GM19351 (cell line): ENCODE results near the gene TMED9.
"Not testable (repeated sequence)": the region's sequence is repeated elsewhere in the genome, so short reads cannot be mapped to it uniquely, and the experiment has no call there.

Source experiments
- ATAC-seq: cut with Tn5 transposase; IDR thresholded peaks from one replicate; pipeline ENCODE4 v1.9.1; 2021; ENCODE audit warnings: mild to moderate bottlenecking, moderate library complexity; ENCODE audit not compliant: unreplicated experiment

Gene TMED9

GRCh38 chr5:177592010-177592834 is at the start of gene TMED9:
Gene TMED9 (plus strand): TSS chr5:177592203. CDS start chr5:177592215, 12 bp downstream.
- peak; percentile 93 for ATAC-seq

GRCh38 chr5:177542816-177543465 is 49.1 kb upstream of the TMED9 start:
- no peak for ATAC-seq

GRCh38 chr5:177545487-177546257 is 46.3 kb upstream of the TMED9 start:
- no peak for ATAC-seq

DNA sequence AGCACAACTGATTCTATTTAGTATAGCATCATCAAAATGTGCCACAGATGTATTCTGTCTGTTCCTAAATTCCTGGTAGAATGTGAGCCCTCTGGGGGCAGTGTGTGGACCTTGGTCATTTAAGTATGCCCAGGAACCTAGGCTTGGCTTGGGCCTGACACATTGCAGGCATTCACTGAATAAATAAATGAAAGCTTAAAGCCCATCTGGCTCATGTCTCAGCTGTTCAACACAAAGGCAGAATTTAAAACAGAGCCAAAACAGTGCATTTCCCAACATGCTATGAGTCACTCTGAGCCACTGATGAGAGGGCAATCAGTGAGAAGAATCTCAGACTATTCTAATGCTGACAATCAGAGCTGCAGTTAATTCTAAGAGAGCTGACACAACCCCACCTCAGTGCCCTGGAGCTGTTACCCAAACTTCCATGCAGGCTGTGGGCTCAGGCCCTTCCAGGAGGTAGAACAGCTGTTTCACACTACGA is 45.7 kb upstream of the TMED9 start:
- ATAC-seq = no peak

DNA sequence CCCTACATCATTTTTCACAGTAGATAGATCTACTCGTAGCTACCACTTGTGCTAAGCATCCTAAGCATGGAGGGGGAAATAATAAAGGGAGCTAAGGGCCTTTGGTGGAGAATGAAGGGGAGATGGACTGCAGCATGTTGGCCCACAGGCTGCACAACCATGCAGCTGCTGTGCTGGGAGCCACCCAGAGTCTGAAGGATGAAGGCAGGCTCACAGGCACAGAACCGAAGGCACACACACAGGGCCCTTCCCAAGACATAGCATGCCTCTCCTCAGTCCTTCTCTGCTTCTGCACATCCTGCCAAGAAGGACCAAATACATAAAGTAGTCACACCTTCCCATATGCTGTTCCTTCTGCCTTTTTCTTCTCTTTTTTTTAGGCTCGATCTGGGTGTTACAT is 44.3 kb upstream of the TMED9 start:
- no peak for ATAC-seq

- no peak for ATAC-seq
Measured at GRCh38 chr5:177548495-177548894, 43.5 kb upstream of the TMED9 start.

- ATAC-seq = no peak
Measured at GRCh38 chr5:177550122-177550521, 41.9 kb upstream of the TMED9 start.

GRCh38 chr5:177552839-177553455 is 39.1 kb upstream of the TMED9 start:
- no peak for ATAC-seq

DNA sequence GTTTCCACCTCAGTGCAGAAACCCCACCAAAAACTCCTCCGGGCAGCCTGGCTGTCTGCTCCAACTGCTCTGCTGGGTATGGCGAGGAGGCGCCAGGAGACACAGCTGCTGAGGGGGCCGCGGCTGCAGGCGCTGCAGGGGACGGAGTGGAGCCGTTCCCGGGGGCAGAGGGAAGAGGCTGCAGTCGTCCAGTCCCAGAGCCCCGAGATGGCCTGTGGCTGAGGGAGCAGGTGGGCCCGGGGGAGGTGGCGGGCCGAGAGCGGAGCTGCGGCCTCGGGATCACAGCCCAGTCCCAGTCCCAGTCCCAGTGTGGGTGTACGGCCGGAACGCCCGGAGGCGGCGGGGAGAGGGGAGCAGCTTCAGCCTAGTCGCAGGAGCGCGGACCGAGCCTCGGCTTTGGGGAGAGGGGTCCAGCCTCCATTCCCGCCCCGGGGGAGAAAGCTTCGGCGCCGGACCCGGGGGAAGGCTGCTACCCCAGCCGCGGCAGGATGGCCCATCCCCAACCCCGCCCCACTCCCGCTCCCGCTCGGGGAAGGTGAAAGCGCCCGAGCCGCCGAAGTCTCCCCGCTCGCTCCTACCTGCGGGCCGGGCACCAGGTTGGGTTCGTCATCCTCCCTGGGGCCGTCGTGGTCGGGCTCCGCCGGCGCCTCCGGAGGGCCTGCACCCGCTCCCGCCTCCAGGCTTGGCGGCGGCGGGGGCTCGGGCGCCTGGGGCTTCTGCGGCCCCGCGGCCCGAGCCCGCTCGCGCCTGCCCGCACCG is 38.2 kb upstream of the TMED9 start:
- ATAC-seq = peak; percentile 46

DNA sequence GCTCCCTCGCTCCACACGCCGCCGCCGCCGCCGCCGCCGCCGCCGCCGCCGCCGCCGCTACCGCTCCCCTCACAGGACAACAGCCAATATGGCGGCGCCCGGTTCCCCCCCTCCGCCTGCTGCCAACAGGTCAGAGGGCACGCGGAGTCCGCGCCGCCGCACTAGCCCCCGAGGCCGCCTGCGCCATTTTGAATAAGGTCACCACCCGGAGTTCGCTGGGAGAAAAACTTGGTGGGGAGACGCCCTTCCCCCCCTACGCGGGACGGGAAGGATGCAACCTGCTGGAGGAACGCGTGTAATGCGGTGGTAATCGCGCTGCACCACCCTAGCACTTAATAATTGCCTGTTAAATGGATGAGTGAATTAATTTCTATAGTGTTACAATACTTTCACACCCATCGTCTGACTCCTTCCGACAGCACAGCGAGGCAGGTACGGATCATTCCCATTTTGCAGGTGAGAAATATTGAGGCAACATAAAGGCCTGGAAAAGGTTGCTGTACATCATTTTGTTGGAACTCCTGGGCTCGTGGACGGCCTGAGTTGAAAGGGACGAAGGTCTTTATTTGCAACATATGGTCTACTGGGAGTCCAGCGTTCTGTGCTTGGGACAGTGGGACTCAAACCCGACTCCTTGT is 37.4 kb upstream of the TMED9 start, which contains the start of gene FAM193B:
Gene FAM193B (minus strand): TSS at position 90 of the 638 bp plus-strand sequence. CDS start 105 bp downstream, outside the sequence.
- peak; percentile 95 for ATAC-seq

GRCh38 chr5:177555228-177555627 is 36.8 kb upstream of the TMED9 start:
- ATAC-seq = no peak

DNA sequence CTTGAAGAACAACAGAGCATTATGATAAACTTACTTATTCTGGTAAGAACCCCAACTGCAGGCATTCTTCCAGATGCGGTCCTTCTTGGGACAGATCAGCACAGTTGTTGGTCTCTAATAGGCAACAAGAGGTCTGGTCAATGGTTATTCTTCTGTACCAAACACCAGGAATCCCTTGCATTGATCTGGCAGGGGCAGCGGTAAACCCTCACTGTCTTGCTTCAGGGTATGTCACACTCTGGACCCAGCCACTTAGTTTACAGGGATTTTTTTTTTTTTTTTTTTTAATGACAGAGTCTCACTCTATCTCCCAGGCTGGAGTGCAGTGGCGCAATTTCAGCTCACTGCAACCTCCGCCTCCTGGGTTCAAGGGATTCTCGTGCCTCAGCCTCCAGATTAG is 36.3 kb upstream of the TMED9 start:
- ATAC-seq = no peak

- no peak for ATAC-seq
Measured at GRCh38 chr5:177557041-177557647, 34.9 kb upstream of the TMED9 start.

- ATAC-seq = no peak
Measured at GRCh38 chr5:177557796-177558195, 34.2 kb upstream of the TMED9 start.

DNA sequence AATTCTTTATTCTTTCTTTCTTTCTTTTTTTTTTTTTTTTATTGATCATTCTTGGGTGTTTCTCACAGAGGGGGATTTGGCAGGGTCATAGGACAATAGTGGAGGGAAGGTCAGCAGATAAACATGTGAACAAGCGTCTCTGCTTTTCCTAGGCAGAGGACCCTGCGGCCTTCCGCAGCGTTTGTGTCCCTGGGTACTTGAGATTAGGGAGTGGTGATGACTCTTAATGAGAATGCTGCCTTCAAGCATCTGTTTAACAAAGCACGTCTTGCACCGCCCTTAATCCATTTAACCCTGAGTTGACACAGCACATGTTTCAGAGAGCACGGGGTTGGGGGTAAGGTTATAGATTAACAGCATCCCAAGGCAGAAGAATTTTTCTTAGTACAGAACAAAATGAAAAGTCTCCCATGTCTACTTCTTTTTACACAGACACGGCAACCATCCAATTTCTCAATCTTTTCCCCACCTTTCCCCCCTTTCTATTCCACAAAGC is 32.5 kb upstream of the TMED9 start:
- not testable (repeated sequence) for ATAC-seq

GRCh38 chr5:177565046-177565445 is 27.0 kb upstream of the TMED9 start:
- no peak for ATAC-seq

DNA sequence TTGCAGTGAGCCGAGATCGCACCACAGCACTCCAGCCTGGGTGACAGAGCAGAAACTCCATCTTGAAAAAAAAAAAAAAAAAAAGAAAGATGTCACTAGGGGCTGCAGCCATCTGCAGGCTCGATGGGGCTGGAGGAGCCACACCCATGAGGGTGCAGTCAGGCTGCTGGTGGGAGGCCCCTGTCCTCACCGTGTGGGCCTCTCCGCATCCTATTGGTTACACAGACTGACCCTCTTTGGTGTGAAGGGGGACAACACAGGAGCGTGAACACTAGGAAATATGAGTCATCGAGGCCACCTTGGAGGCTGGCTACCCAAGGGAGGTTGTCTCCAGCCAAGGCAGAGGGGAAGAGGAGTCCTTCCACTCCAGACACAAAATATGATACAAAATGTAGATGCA is 23.7 kb upstream of the TMED9 start:
- ATAC-seq = no peak

- ATAC-seq = no peak
Measured at GRCh38 chr5:177569894-177570293, 22.1 kb upstream of the TMED9 start.

- no peak for ATAC-seq
Measured at GRCh38 chr5:177575488-177575887, 16.5 kb upstream of the TMED9 start.
